Mucosa of descending colon (tissue), 3 donors: ENCODE results near the gene WFS1. TPM values are rescaled to one million over a fixed set of nuclear protein-coding genes. Genes with fewer than 3 reads are reported as not detected.
A peak's percentile ranks its signal among the peaks of the same experiment; 100 is the strongest.

Experiments
- ATAC-seq: fragments of 200-7000 bp; cut with Tn5 transposase; one replicate; pipeline ENCODE4 v1.9.1; 2020; ENCODE audit warnings: mild to moderate bottlenecking, moderate library complexity
- DNase-seq, 3 donors: peaks; one replicate each; pipeline ENCODE4 v3.0.0-alpha.2; 2020
- H3K36me3 ChIP-seq: fragments of 200-600 bp; one replicate; pipeline ENCODE4 v1.8.0; 2021; ENCODE audit warnings: low read depth, mild to moderate bottlenecking
- H3K4me1 ChIP-seq: fragments of 200-600 bp; one replicate; pipeline ENCODE4 v1.8.0; 2021; ENCODE audit warnings: low read depth, mild to moderate bottlenecking
- H3K4me3 ChIP-seq: fragments of 200-600 bp; one replicate; pipeline ENCODE4 v1.8.0; 2021; ENCODE audit warnings: mild to moderate bottlenecking
- H3K9me3 ChIP-seq: fragments of 200-600 bp; one replicate; pipeline ENCODE4 v1.8.0; 2021; ENCODE audit warnings: mild to moderate bottlenecking
- intact Hi-C, 2 donors: fragments of 100-400 bp; cut with DNase I in 1 of 2; cut with micrococcal nuclease in 1 of 2; formaldehyde crosslinking; loops; one replicate each; pipeline versions ENCODE4 v1.11.0 to v1.11.1; 2022; cut with DNase I, micrococcal nuclease
- total RNA-seq, 3 donors: library from RNA; stranded (reverse); fragmentation: NEBNext Ultra II Directional in 2 of 3; extraction: Animal tissue kit (Norgen Biotek cat#: 25700) in 2 of 3; gene quantifications; one replicate each; pipeline versions ENCODE4 v1.2.1 to v1.2.4, GENCODE V29; 2021 to 2023
- TF ChIP-seq, protein P1 (sequence below): fragments of 200-600 bp; IDR thresholded peaks from one replicate; pipeline ENCODE4 v1.8.0; 2022; ENCODE audit warnings: antibody characterized with exemption, mild to moderate bottlenecking
- donor health status: DM: no; HTN: no; CAD: no; lungs with moderate emphysema.
- donor health status: DM: no; HTN: no; CAD: no.
- donor health status: DM: no; HTN: yes; CAD: no.

The WFS1 gene
- total RNA-seq, 3 donors from 2014 or later, result 5.8 to 39.2 (median 14.9) TPM

DNA sequence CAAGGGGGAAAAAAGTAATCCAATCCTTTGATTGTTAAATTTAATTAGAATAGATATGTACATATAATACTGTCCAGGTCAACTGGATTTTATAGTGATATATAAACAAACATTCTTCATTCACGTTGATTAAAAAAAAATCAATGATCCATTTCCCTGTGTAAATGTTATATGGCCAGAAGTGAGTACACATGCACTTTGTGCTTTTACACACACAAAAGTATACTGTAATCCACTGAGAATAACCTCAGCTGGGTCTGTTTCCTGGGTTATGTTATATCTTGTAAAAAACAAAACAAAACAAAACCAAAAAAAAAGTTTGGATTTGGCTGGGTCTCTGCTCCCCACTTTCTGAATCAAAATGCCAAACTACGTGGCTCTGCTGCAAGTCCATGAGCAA lies 51.7 kb downstream of the WFS1 start:
- Histone ChIP-seq H3K9me3 (no peaks in the 10 kb centered on the region), H3K36me3 (no peaks in the 10 kb centered on the region), H3K4me3 (no peak overlapping the region), H3K4me1 (peaks cover 5% of the 10 kb centered on the region)
- no peak for DNase-seq
- ATAC-seq, result peak; percentile 42
- TF ChIP-seq, protein P1, sequence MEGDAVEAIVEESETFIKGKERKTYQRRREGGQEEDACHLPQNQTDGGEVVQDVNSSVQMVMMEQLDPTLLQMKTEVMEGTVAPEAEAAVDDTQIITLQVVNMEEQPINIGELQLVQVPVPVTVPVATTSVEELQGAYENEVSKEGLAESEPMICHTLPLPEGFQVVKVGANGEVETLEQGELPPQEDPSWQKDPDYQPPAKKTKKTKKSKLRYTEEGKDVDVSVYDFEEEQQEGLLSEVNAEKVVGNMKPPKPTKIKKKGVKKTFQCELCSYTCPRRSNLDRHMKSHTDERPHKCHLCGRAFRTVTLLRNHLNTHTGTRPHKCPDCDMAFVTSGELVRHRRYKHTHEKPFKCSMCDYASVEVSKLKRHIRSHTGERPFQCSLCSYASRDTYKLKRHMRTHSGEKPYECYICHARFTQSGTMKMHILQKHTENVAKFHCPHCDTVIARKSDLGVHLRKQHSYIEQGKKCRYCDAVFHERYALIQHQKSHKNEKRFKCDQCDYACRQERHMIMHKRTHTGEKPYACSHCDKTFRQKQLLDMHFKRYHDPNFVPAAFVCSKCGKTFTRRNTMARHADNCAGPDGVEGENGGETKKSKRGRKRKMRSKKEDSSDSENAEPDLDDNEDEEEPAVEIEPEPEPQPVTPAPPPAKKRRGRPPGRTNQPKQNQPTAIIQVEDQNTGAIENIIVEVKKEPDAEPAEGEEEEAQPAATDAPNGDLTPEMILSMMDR, result no peak
- intact Hi-C loops, result no loop called here

DNA sequence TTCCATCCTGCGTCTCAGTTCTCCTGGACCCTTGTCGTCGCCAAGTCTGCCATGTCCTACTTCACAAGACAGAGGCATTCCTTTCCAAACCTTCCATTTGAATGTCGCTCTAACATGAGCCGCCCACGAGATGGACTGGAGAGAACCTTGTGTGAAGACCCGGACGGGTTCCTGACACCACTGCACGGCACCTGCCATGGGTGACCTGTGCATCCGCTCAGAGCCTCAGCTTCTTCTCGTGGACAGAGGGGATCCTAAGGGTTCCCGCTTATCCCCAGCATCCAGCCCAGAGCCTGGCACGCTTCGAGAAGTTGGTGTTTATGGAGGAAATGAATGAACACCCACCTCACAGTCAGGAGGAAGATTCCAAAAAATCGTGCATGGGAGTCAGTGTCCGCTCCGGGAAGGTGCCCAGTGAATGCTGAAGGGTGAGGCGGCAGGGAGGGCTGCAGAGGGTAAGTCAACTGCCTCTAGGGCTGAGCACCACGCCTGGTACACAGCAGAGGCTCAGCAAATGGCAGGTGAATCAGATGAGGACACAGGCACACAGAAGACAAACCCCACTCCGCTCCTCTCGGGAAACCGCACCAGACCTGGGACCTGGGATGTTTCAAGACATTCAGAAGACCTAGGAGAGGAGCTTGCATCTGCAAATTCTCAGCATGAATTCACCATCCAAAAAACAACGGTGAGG lies 52.6 kb downstream of the WFS1 start:
- TF ChIP-seq, protein P1, result no peak
- peaks cover 5% of the 10 kb centered on the region for H3K4me1 ChIP-seq
- intact Hi-C loops, result no loop called here
- no peaks in the 10 kb centered on the region for H3K9me3 ChIP-seq
- no peak overlapping the region for H3K4me3 ChIP-seq
- ATAC-seq (no peak), DNase-seq (no peak)
- no peaks in the 10 kb centered on the region for H3K36me3 ChIP-seq

GRCh38 chr4:6322761-6323566 lies 53.3 kb downstream of the WFS1 start:
- Histone ChIP-seq H3K36me3 (no peaks in the 10 kb centered on the region), H3K4me3 (no peak overlapping the region), H3K4me1 (peaks cover 5% of the 10 kb centered on the region), H3K9me3 (no peaks in the 10 kb centered on the region)
- ATAC-seq, result no peak
- DNase-seq, result no peak
- TF ChIP-seq, protein P1, result no peak
- intact Hi-C loops, result no loop called here

DNA sequence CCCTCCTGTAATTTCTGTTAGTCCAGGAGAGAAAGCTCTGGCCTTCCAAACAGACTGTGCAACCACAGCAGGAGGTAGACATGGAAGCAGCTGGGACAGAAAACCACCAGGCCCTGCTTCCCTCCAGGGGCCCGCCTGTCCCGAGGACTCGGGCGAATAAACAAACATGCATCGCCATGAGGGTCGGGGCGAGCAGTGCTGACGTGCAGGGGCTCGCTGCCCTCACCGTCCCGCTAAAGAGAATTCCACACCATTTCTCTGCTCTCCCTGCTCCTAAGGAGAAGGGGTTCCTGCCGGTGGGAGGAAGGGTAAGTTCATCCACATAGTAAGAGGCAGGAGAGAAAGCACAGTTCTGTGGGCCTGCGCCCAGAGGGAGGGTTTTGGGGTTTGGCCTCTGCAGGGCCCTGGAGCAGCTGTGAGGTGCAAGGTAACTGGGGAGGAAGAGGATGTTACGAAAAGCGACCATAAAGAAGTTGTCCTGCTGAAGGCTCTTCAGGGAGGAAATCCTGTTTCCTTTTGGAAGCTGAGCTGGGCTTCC lies 54.9 kb downstream of the WFS1 start:
- no peaks in the 10 kb centered on the region for H3K9me3 ChIP-seq
- TF ChIP-seq, protein P1, result no peak
- intact Hi-C loops, result no loop called here
- no peaks in the 10 kb centered on the region for H3K36me3 ChIP-seq
- H3K4me3 ChIP-seq, result no peak overlapping the region
- DNase-seq (no peak), ATAC-seq (no peak)
- peaks cover 5% of the 10 kb centered on the region for H3K4me1 ChIP-seq

GRCh38 chr4:6324999-6325787 lies 55.5 kb downstream of the WFS1 start:
- H3K36me3 ChIP-seq, result no peaks in the 10 kb centered on the region
- H3K4me1 ChIP-seq, result peaks cover 5% of the 10 kb centered on the region
- intact Hi-C loops, result loop anchor here (5.0 kb wide), 1 partner anchor 73 kb away; no protein-coding TSS in a partner anchor
- DNase-seq (peak in 2 of 3 donors; percentile 65 to 68), ATAC-seq (peak; percentile 80)
- TF ChIP-seq, protein P1, result no peak
- no peak overlapping the region for H3K4me3 ChIP-seq
- H3K9me3 ChIP-seq, result no peaks in the 10 kb centered on the region
